Keratinocyte (primary cell): ENCODE measurements around the gene SAXO1. TPM values are rescaled to one million over a fixed set of nuclear protein-coding genes. Genes with fewer than 3 reads are reported as not detected.

ENCODE experiments used
- DNase-seq: peaks from one replicate; pipeline ENCODE4 v3.0.0-alpha.2; 2011; ENCODE audit warnings: low read depth, missing footprints, low spot score
- FAIRE-seq: peaks from 2 replicates; lab custom pipeline; 2011; peaks lifted over from hg19 to GRCh38; lab: Jason Lieb, UNC
- H2AFZ ChIP-seq: 2 replicates; pipeline ENCODE4 v1.6.0; 2012; ENCODE audit warnings: low read length, control low read depth, inconsistent platforms; ENCODE audit not compliant: control insufficient read depth
- H3K27ac ChIP-seq: 2 replicates; pipeline ENCODE4 v1.5.1; 2011; ENCODE audit warnings: low read length; ENCODE audit not compliant: control insufficient read depth, insufficient read depth
- H3K27me3 ChIP-seq: 3 replicates; pipeline ENCODE4 v1.6.0; 2011; ENCODE audit warnings: low read length; ENCODE audit not compliant: control insufficient read depth, insufficient read depth; ENCODE audit errors: extremely low read depth
- H3K36me3 ChIP-seq, 2 experiments: 2 replicates in 1 of 2; 3 replicates in 1 of 2; pipeline ENCODE4 v1.5.1; 2011; ENCODE audit warnings: low read length in 2 of 2, mild to moderate bottlenecking in 1 of 2; ENCODE audit not compliant: control insufficient read depth in 2 of 2, insufficient read depth in 2 of 2; ENCODE audit errors: extremely low read depth in 1 of 2
- H3K4me1 ChIP-seq: 3 replicates; pipeline ENCODE4 v1.5.1; 2011; ENCODE audit warnings: low read length; ENCODE audit not compliant: control insufficient read depth, insufficient read depth; ENCODE audit errors: extremely low read depth
- H3K4me2 ChIP-seq: 3 replicates; pipeline ENCODE4 v1.6.0; 2011; ENCODE audit warnings: low read depth, low read length; ENCODE audit not compliant: control insufficient read depth, insufficient read depth; ENCODE audit errors: extremely low read depth
- H3K4me3 ChIP-seq, 3 experiments: fragments of 200-600 bp in 1 of 3; sonication (generic) in 1 of 3; 2 replicates in 2 of 3; 3 replicates in 1 of 3; pipeline ENCODE4 v1.5.1; 2011 to 2016; ENCODE audit warnings: low read length in 3 of 3, mild to moderate bottlenecking in 3 of 3, control low read depth in 2 of 3, inconsistent platforms in 1 of 3, low read depth in 1 of 3, mixed read lengths in 1 of 3, mixed run types in 1 of 3, moderate library complexity in 1 of 3; ENCODE audit not compliant: control insufficient read depth in 2 of 3, insufficient read depth in 2 of 3; ENCODE audit errors: extremely low read depth in 1 of 3
- H3K79me2 ChIP-seq: 2 replicates; pipeline ENCODE4 v1.6.0; 2012; ENCODE audit warnings: low read length; ENCODE audit not compliant: control insufficient read depth, insufficient read depth
- H3K9ac ChIP-seq: 3 replicates; pipeline ENCODE4 v1.6.0; 2011; ENCODE audit warnings: low read length; ENCODE audit not compliant: control insufficient read depth, insufficient read depth; ENCODE audit errors: extremely low read depth
- H3K9me1 ChIP-seq: 3 replicates; pipeline ENCODE4 v1.6.0; 2011; ENCODE audit warnings: low read length; ENCODE audit not compliant: control insufficient read depth, insufficient read depth; ENCODE audit errors: extremely low read depth
- H3K9me3 ChIP-seq: 2 replicates; pipeline ENCODE4 v1.5.1; 2012; ENCODE audit warnings: low read depth, low read length; ENCODE audit not compliant: control insufficient read depth
- H4K20me1 ChIP-seq: 3 replicates; pipeline ENCODE4 v1.6.0; 2011; ENCODE audit warnings: low read length; ENCODE audit not compliant: control insufficient read depth, insufficient read depth; ENCODE audit errors: extremely low read depth
- EZH2 ChIP-seq: IDR thresholded peaks from one replicate; pipeline ENCODE4 v1.6.1; 2012; ENCODE audit warnings: inconsistent platforms, mild to moderate bottlenecking, low read length, moderate library complexity
- dilution Hi-C: fragments of 300-500 bp; cut with MboI; formaldehyde crosslinking; loops from one replicate; pipeline ENCODE4 v1.7.0; 2020; ENCODE audit warnings: low sequenced_read_pairs; ENCODE audit not compliant: extremely low pct_ligation_motif_present
- polyA plus RNA-seq, 5 experiments: library from polyadenylated mRNA; depleted of rRNA in 3 of 5; stranded (reverse) in 3 of 5; stranded (forward) in 1 of 5; unstranded in 1 of 5; fragments of >200 nt; gene quantifications; 1 replicate in 1 of 5; 2 replicates in 3 of 5; 3 replicates in 1 of 5; pipeline versions ENCODE4 v1.2.1 to v1.2.3, GENCODE V29; 2011 to 2012; ENCODE audit warnings: missing spikeins in 2 of 5, low read depth in 1 of 5, low replicate concordance in 1 of 5
- TF ChIP-seq, protein P1 (sequence below), 3 experiments: IDR thresholded peaks in 1 of 3; conservative IDR thresholded peaks in 1 of 3; optimal IDR thresholded peaks in 1 of 3; 2 replicates in 2 of 3; 3 replicates in 1 of 3; pipeline versions ENCODE3 to v1.5.1; 2011; ENCODE audit warnings: low read length in 3 of 3, mild to moderate bottlenecking in 3 of 3, moderate library complexity in 2 of 3, control low read depth in 1 of 3, inconsistent platforms in 1 of 3; ENCODE audit not compliant: insufficient read depth in 2 of 3; ENCODE audit errors: extremely low read depth in 1 of 3

The SAXO1 gene
- polyA plus RNA-seq, 1 donor (not counting 4 experiments of a cell fraction or from before 2014, with no cell fraction given): not detected

DNA sequence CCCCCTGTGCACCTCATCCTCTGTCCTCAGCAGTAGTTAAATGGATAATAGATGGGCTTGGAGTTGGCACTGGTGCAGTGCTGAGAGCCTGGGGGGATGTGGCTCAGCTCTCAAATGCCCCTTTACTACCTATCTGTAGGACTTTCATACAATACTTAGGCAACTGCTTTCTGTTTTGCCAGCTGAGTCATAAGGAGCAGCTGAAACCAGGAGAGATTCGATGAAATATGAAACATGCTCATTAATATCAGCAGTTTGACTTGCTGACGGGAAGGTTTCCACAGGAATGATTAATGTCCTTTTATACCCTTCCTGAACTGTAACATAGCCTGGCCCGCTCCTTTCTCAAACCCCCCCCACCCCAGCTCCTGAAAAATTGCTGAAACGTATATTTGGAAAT, 142.6 kb downstream of the SAXO1 start:
- Histone ChIP-seq H3K9ac (no peak overlapping the region), H3K9me1 (no peaks in the 10 kb centered on the region), H3K79me2 (no peaks in the 10 kb centered on the region), H2AFZ (no peak overlapping the region), H4K20me1 (no peaks in the 10 kb centered on the region), H3K4me3 (no peak overlapping the region), H3K27me3 (no peaks in the 10 kb centered on the region), H3K27ac (no peak overlapping the region), H3K9me3 (no peaks in the 10 kb centered on the region), H3K4me1 (no peaks in the 10 kb centered on the region), H3K4me2 (no peak overlapping the region), H3K36me3 (no peaks in the 10 kb centered on the region)
- DNase-seq (no peak), FAIRE-seq (no peak)
- no peak for TF ChIP-seq EZH2
- TF ChIP-seq, protein P1, sequence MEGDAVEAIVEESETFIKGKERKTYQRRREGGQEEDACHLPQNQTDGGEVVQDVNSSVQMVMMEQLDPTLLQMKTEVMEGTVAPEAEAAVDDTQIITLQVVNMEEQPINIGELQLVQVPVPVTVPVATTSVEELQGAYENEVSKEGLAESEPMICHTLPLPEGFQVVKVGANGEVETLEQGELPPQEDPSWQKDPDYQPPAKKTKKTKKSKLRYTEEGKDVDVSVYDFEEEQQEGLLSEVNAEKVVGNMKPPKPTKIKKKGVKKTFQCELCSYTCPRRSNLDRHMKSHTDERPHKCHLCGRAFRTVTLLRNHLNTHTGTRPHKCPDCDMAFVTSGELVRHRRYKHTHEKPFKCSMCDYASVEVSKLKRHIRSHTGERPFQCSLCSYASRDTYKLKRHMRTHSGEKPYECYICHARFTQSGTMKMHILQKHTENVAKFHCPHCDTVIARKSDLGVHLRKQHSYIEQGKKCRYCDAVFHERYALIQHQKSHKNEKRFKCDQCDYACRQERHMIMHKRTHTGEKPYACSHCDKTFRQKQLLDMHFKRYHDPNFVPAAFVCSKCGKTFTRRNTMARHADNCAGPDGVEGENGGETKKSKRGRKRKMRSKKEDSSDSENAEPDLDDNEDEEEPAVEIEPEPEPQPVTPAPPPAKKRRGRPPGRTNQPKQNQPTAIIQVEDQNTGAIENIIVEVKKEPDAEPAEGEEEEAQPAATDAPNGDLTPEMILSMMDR (optimal IDR thresholded peaks at IDR 0.05 in 1 of 3, IDR thresholded peaks at IDR 0.05 in 1 of 3, conservative IDR thresholded peaks at IDR 0.05 in 1 of 3; ENCODE audit: extremely low read depth in 1 of 3, insufficient read depth in 2 of 3, low read length in 3 of 3): no peak
- dilution Hi-C loops: no loop called here

DNA sequence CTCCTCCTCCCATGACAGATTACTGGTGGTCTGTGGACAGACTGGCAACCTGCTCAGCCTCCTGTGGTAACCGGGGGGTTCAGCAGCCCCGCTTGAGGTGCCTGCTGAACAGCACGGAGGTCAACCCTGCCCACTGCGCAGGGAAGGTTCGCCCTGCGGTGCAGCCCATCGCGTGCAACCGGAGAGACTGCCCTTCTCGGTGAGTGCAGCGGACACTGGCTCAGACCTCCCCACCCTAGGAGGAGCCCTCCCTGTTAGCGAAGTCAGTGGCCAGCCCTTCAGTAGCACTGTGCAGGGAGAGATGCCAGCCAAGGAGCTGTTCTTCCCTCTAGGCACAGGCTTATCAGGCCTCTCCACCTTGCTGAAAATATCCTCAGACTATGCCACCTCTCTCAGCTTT, 143.5 kb downstream of the SAXO1 start:
- no peak for TF ChIP-seq EZH2
- TF ChIP-seq, protein P1 (optimal IDR thresholded peaks at IDR 0.05 in 1 of 3, IDR thresholded peaks at IDR 0.05 in 1 of 3, conservative IDR thresholded peaks at IDR 0.05 in 1 of 3; ENCODE audit: extremely low read depth in 1 of 3, insufficient read depth in 2 of 3, low read length in 3 of 3): no peak
- Histone ChIP-seq H3K4me1 (no peaks in the 10 kb centered on the region), H3K36me3 (no peaks in the 10 kb centered on the region), H3K4me3 (no peak overlapping the region), H3K9me3 (no peaks in the 10 kb centered on the region), H3K9ac (no peak overlapping the region), H3K4me2 (no peak overlapping the region), H3K27ac (no peak overlapping the region), H3K27me3 (no peaks in the 10 kb centered on the region), H3K79me2 (no peaks in the 10 kb centered on the region), H2AFZ (no peak overlapping the region), H3K9me1 (no peaks in the 10 kb centered on the region), H4K20me1 (no peaks in the 10 kb centered on the region)
- DNase-seq (no peak), FAIRE-seq (no peak)
- dilution Hi-C loops: no loop called here
